Measurements from ENCODE around the gene PANK3.
"Not testable (repeated sequence)": the region's sequence is repeated elsewhere in the genome, so short reads cannot be mapped to it uniquely, and the experiment has no call there.

Gene PANK3

GRCh38 chr5:168574156-168574555 is 5.0 kb downstream of the PANK3 start:
- H3K9me3 ChIP-seq (ENCODE audit: control insufficient read depth, insufficient read depth, low read length); H3K27me3 ChIP-seq (ENCODE audit: control insufficient read depth, insufficient read depth, low read length); H3K36me3 ChIP-seq (ENCODE audit: control insufficient read depth, insufficient read depth, low read length); H3K4me1 ChIP-seq (ENCODE audit: control insufficient read depth, insufficient read depth, low read length); H3K4me3 ChIP-seq (ENCODE audit: low read depth, low read length); H3K9ac ChIP-seq (ENCODE audit: low read depth, low read length): not testable (repeated sequence)

- not testable (repeated sequence) for H3K9me3 ChIP-seq (ENCODE audit: control insufficient read depth, insufficient read depth, low read length); H3K27me3 ChIP-seq (ENCODE audit: control insufficient read depth, insufficient read depth, low read length); H3K36me3 ChIP-seq (ENCODE audit: control insufficient read depth, insufficient read depth, low read length); H3K4me3 ChIP-seq (ENCODE audit: low read depth, low read length); H3K9ac ChIP-seq (ENCODE audit: low read depth, low read length); H3K4me1 ChIP-seq (ENCODE audit: control insufficient read depth, insufficient read depth, low read length)
Measured at GRCh38 chr5:168573663-168574062, 5.5 kb downstream of the PANK3 start.

DNA sequence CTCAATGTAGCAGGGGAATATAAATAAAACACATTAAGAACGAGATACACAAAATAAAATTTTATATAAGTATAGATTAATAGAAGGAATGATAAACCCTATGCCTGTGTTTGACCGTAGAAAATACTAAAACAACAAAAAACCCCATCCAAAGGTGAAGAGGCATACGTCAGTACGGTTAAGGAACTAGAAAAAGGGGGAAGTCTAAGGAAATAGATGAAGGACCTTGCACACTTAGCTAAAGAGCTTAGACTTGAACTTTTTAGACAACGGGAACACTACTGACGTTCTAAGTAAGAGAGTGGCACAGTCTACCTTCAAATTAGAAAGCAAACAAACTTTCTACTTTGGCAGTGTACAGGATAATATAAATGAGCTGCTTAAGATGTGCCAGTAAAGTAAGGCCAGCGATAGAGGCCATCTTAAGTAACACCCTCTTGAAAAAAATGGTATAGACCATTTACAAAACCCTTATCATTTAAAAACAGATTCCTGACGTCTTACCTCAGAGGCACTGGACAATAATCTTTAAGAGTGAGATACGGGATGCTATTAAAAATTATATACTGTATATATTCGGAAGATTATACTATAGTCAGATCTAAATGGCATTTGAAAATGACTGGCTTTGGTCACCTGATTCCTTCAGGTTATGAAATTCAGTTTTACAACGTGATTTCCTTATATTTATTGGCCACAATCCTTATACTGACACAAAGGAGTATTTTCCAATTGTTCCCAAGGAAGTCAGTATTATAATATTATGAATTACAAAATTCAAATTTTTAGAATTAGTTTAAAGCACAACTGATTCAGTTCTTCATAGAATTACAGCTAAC is 8.5 kb downstream of the PANK3 start:
- Histone ChIP-seq H3K36me3 (ENCODE audit: control insufficient read depth, insufficient read depth, low read length) (peaks cover 4% of the 10 kb centered on the region), H3K4me1 (ENCODE audit: control insufficient read depth, insufficient read depth, low read length) (no peaks in the 10 kb centered on the region), H3K9me3 (ENCODE audit: control insufficient read depth, insufficient read depth, low read length) (no peaks in the 10 kb centered on the region), H3K27me3 (ENCODE audit: control insufficient read depth, insufficient read depth, low read length) (no peaks in the 10 kb centered on the region), H3K4me3 (ENCODE audit: low read depth, low read length) (no peak overlapping the region), H3K9ac (ENCODE audit: low read depth, low read length) (no peak overlapping the region)

DNA sequence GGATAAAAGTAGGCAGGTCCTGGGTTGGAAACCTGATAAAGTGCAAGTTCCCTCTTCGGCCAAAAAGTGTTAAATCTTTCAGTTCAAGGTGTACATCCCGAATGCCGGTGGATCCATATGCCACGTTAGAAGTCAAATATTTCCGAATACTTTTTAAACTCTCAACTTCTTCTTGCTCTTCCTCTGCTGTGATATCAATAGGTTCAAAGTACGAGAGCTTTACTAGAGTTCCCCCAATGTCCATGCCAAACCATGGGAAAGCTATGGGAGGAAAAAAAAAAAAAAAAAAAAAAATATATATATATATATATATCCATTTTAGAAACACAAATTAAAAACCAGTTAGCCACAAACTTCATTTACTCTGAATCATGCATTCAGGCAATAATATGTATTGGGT is 10.4 kb downstream of the PANK3 start:
- no peak overlapping the region for H3K9ac ChIP-seq (ENCODE audit: low read depth, low read length)
- peaks cover 4% of the 10 kb centered on the region for H3K36me3 ChIP-seq (ENCODE audit: control insufficient read depth, insufficient read depth, low read length)
- no peaks in the 10 kb centered on the region for H3K9me3 ChIP-seq (ENCODE audit: control insufficient read depth, insufficient read depth, low read length)
- H3K4me1 ChIP-seq (ENCODE audit: control insufficient read depth, insufficient read depth, low read length), result no peaks in the 10 kb centered on the region
- H3K4me3 ChIP-seq (ENCODE audit: low read depth, low read length), result no peak overlapping the region
- no peaks in the 10 kb centered on the region for H3K27me3 ChIP-seq (ENCODE audit: control insufficient read depth, insufficient read depth, low read length)

- Histone ChIP-seq H3K4me3 (ENCODE audit: low read depth, low read length) (no peak overlapping the region), H3K4me1 (ENCODE audit: control insufficient read depth, insufficient read depth, low read length) (no peaks in the 10 kb centered on the region), H3K9me3 (ENCODE audit: control insufficient read depth, insufficient read depth, low read length) (no peaks in the 10 kb centered on the region), H3K36me3 (ENCODE audit: control insufficient read depth, insufficient read depth, low read length) (peaks cover 4% of the 10 kb centered on the region), H3K9ac (ENCODE audit: low read depth, low read length) (no peak overlapping the region), H3K27me3 (ENCODE audit: control insufficient read depth, insufficient read depth, low read length) (no peaks in the 10 kb centered on the region)
Measured at GRCh38 chr5:168563959-168564358, 15.2 kb downstream of the PANK3 start.

GRCh38 chr5:168562279-168562678 is 16.9 kb downstream of the PANK3 start:
- H3K27me3 ChIP-seq (ENCODE audit: control insufficient read depth, insufficient read depth, low read length), result no peaks in the 10 kb centered on the region
- H3K36me3 ChIP-seq (ENCODE audit: control insufficient read depth, insufficient read depth, low read length), result no peaks in the 10 kb centered on the region
- H3K9ac ChIP-seq (ENCODE audit: low read depth, low read length), result no peak overlapping the region
- H3K9me3 ChIP-seq (ENCODE audit: control insufficient read depth, insufficient read depth, low read length), result no peaks in the 10 kb centered on the region
- H3K4me1 ChIP-seq (ENCODE audit: control insufficient read depth, insufficient read depth, low read length), result no peaks in the 10 kb centered on the region
- H3K4me3 ChIP-seq (ENCODE audit: low read depth, low read length), result no peak overlapping the region

GRCh38 chr5:168557389-168557788 is 21.8 kb downstream of the PANK3 start:
- H3K9me3 ChIP-seq (ENCODE audit: control insufficient read depth, insufficient read depth, low read length), result no peaks in the 10 kb centered on the region
- H3K9ac ChIP-seq (ENCODE audit: low read depth, low read length), result no peak overlapping the region
- no peaks in the 10 kb centered on the region for H3K4me1 ChIP-seq (ENCODE audit: control insufficient read depth, insufficient read depth, low read length)
- H3K4me3 ChIP-seq (ENCODE audit: low read depth, low read length), result no peak overlapping the region
- no peaks in the 10 kb centered on the region for H3K36me3 ChIP-seq (ENCODE audit: control insufficient read depth, insufficient read depth, low read length)
- no peaks in the 10 kb centered on the region for H3K27me3 ChIP-seq (ENCODE audit: control insufficient read depth, insufficient read depth, low read length)

- Histone ChIP-seq H3K27me3 (ENCODE audit: control insufficient read depth, insufficient read depth, low read length) (no peaks in the 10 kb centered on the region), H3K4me3 (ENCODE audit: low read depth, low read length) (no peak overlapping the region), H3K9ac (ENCODE audit: low read depth, low read length) (no peak overlapping the region), H3K36me3 (ENCODE audit: control insufficient read depth, insufficient read depth, low read length) (no peaks in the 10 kb centered on the region), H3K9me3 (ENCODE audit: control insufficient read depth, insufficient read depth, low read length) (no peaks in the 10 kb centered on the region), H3K4me1 (ENCODE audit: control insufficient read depth, insufficient read depth, low read length) (no peaks in the 10 kb centered on the region)
Measured at GRCh38 chr5:168553377-168554130, 25.6 kb downstream of the PANK3 start.

GRCh38 chr5:168552146-168552545 is 27.0 kb downstream of the PANK3 start:
- Histone ChIP-seq H3K4me3 (ENCODE audit: low read depth, low read length) (no peak overlapping the region), H3K9me3 (ENCODE audit: control insufficient read depth, insufficient read depth, low read length) (no peaks in the 10 kb centered on the region), H3K9ac (ENCODE audit: low read depth, low read length) (no peak overlapping the region), H3K4me1 (ENCODE audit: control insufficient read depth, insufficient read depth, low read length) (no peaks in the 10 kb centered on the region), H3K27me3 (ENCODE audit: control insufficient read depth, insufficient read depth, low read length) (no peaks in the 10 kb centered on the region), H3K36me3 (ENCODE audit: control insufficient read depth, insufficient read depth, low read length) (no peaks in the 10 kb centered on the region)

- Histone ChIP-seq H3K36me3 (ENCODE audit: control insufficient read depth, insufficient read depth, low read length) (no peaks in the 10 kb centered on the region), H3K4me3 (ENCODE audit: low read depth, low read length) (no peak overlapping the region), H3K9ac (ENCODE audit: low read depth, low read length) (no peak overlapping the region)
Measured at GRCh38 chr5:168550656-168551055, 28.5 kb downstream of the PANK3 start.

GRCh38 chr5:168549554-168549953 is 29.6 kb downstream of the PANK3 start:
- Histone ChIP-seq H3K4me3 (ENCODE audit: low read depth, low read length) (no peak overlapping the region), H3K4me1 (ENCODE audit: control insufficient read depth, insufficient read depth, low read length) (no peaks in the 10 kb centered on the region), H3K27me3 (ENCODE audit: control insufficient read depth, insufficient read depth, low read length) (no peaks in the 10 kb centered on the region), H3K36me3 (ENCODE audit: control insufficient read depth, insufficient read depth, low read length) (no peaks in the 10 kb centered on the region), H3K9ac (ENCODE audit: low read depth, low read length) (no peak overlapping the region), H3K9me3 (ENCODE audit: control insufficient read depth, insufficient read depth, low read length) (no peaks in the 10 kb centered on the region)

More at GRCh38 chr5:168550656-168551055, 28.5 kb downstream of the PANK3 start:
- Histone ChIP-seq H3K4me1 (ENCODE audit: control insufficient read depth, insufficient read depth, low read length) (no peaks in the 10 kb centered on the region), H3K27me3 (ENCODE audit: control insufficient read depth, insufficient read depth, low read length) (no peaks in the 10 kb centered on the region), H3K9me3 (ENCODE audit: control insufficient read depth, insufficient read depth, low read length) (no peaks in the 10 kb centered on the region)

GRCh38 chr5:168537176-168537575 is 42.0 kb downstream of the PANK3 start:
- no peaks in the 10 kb centered on the region for H3K36me3 ChIP-seq (ENCODE audit: control insufficient read depth, insufficient read depth, low read length)
- H3K27me3 ChIP-seq (ENCODE audit: control insufficient read depth, insufficient read depth, low read length), result no peaks in the 10 kb centered on the region
- no peak overlapping the region for H3K9ac ChIP-seq (ENCODE audit: low read depth, low read length)
- no peaks in the 10 kb centered on the region for H3K4me1 ChIP-seq (ENCODE audit: control insufficient read depth, insufficient read depth, low read length)
- H3K4me3 ChIP-seq (ENCODE audit: low read depth, low read length), result no peak overlapping the region
- no peaks in the 10 kb centered on the region for H3K9me3 ChIP-seq (ENCODE audit: control insufficient read depth, insufficient read depth, low read length)
